ENCODE data around the gene RPS14.

DNA sequence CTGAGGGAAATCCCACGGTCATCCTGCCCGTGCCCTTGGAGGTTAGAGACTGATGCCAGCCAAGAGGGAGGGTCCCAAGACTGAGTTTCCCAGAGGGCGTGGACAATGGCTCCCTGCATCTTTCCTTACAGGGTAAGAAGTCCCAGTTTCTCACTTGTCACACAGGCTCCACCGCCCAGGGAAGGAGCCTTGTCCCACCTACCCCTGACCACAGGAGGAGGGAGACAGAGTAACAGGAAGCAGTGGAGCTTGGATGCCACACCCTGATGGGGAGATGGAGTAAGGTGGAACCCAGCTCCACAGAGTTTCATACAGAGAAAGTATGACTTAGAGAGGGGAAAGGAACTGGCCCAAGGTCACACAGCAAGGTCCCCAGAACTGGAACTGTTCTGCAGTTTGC is 27.5 kb downstream of the RPS14 start:
- TF ChIP-seq POLR2A (IDR thresholded peaks at IDR 0.05; ENCODE audit: low read depth, low read length), result no peak
- no peak for TF ChIP-seq HDAC6 (IDR thresholded peaks at IDR 0.05; ENCODE audit: unreplicated experiment)
- TF ChIP-seq RBBP5 (conservative IDR thresholded peaks at IDR 0.05), result no peak
- TF ChIP-seq RCOR1 (conservative IDR thresholded peaks at IDR 0.05; ENCODE audit: low read depth, low read length), result no peak
- TF ChIP-seq, protein P1, sequence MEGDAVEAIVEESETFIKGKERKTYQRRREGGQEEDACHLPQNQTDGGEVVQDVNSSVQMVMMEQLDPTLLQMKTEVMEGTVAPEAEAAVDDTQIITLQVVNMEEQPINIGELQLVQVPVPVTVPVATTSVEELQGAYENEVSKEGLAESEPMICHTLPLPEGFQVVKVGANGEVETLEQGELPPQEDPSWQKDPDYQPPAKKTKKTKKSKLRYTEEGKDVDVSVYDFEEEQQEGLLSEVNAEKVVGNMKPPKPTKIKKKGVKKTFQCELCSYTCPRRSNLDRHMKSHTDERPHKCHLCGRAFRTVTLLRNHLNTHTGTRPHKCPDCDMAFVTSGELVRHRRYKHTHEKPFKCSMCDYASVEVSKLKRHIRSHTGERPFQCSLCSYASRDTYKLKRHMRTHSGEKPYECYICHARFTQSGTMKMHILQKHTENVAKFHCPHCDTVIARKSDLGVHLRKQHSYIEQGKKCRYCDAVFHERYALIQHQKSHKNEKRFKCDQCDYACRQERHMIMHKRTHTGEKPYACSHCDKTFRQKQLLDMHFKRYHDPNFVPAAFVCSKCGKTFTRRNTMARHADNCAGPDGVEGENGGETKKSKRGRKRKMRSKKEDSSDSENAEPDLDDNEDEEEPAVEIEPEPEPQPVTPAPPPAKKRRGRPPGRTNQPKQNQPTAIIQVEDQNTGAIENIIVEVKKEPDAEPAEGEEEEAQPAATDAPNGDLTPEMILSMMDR (IDR thresholded peaks at IDR 0.05 in 2 of 3, conservative IDR thresholded peaks at IDR 0.05 in 1 of 3; ENCODE audit: control insufficient read depth in 2 of 3, extremely low read depth in 1 of 3, insufficient read depth in 1 of 3, low read depth in 3 of 3, low read length in 3 of 3), result no peak
- no peak for TF ChIP-seq PML (IDR thresholded peaks at IDR 0.05; ENCODE audit: low read length)
- no peak for TF ChIP-seq DPF2 (IDR thresholded peaks at IDR 0.05)
- no peak for TF ChIP-seq JUND (IDR thresholded peaks at IDR 0.05; ENCODE audit: low read depth, low read length)
- TF ChIP-seq, protein P2, sequence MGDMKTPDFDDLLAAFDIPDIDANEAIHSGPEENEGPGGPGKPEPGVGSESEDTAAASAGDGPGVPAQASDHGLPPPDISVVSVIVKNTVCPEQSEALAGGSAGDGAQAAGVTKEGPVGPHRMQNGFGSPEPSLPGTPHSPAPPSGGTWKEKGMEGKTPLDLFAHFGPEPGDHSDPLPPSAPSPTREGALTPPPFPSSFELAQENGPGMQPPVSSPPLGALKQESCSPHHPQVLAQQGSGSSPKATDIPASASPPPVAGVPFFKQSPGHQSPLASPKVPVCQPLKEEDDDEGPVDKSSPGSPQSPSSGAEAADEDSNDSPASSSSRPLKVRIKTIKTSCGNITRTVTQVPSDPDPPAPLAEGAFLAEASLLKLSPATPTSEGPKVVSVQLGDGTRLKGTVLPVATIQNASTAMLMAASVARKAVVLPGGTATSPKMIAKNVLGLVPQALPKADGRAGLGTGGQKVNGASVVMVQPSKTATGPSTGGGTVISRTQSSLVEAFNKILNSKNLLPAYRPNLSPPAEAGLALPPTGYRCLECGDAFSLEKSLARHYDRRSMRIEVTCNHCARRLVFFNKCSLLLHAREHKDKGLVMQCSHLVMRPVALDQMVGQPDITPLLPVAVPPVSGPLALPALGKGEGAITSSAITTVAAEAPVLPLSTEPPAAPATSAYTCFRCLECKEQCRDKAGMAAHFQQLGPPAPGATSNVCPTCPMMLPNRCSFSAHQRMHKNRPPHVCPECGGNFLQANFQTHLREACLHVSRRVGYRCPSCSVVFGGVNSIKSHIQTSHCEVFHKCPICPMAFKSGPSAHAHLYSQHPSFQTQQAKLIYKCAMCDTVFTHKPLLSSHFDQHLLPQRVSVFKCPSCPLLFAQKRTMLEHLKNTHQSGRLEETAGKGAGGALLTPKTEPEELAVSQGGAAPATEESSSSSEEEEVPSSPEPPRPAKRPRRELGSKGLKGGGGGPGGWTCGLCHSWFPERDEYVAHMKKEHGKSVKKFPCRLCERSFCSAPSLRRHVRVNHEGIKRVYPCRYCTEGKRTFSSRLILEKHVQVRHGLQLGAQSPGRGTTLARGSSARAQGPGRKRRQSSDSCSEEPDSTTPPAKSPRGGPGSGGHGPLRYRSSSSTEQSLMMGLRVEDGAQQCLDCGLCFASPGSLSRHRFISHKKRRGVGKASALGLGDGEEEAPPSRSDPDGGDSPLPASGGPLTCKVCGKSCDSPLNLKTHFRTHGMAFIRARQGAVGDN (IDR thresholded peaks at IDR 0.05), result no peak
- no peak for TF ChIP-seq CHD4 (IDR thresholded peaks at IDR 0.05)

Data from GM12878 (cell line).